ENCODE measurements around the gene ORMDL1. TPM values are rescaled to one million over a fixed set of nuclear protein-coding genes. Genes with fewer than 3 reads are reported as not detected.
A peak's percentile ranks its signal among the peaks of the same experiment; 100 is the strongest.

Gene ORMDL1
- total RNA-seq, 1 donor, result 57.4 TPM

DNA sequence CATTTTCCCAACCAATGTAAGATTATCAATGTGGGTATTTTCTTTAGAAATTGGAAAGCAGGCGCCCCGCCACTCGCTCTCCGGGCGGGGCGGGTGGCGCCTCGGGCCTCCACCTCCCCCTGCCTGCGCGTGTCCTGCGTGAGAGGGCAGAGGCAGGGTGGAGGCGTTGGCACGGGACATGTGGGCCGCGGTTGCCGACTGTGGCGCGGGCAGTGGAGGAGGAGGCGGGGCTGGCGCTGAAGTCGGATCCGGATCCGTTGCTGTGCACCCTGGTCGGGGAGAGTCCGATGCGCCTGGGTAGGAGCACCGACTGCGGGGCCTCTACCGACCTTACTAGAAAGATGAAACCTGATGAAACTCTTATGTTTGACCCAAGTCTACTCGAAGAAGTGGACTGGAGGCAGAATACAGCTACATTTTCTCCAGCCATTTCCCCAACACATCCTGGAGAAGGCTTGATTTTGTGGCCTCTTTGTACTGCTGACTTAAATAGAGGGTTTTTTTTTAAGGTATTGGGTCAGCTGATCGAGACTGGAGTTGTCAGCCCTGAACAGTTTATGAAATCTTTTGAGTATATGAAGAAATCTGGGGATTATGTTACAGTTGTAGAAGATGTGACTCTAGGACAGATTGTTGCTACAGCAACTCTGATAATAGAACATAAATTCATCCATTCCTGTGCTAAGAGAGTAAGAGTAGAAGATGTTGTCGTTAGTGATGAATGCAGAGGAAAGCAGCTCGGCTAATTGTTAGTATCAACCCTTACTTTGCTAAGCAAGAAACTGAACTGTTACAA, 38.0 kb upstream of the ORMDL1 start:
- DNase-seq (ENCODE audit: low read depth), result peak; percentile 89
- H3K4me3 ChIP-seq (ENCODE audit: low read depth, low read length), result no peak overlapping the region
- TF ChIP-seq, protein P1, sequence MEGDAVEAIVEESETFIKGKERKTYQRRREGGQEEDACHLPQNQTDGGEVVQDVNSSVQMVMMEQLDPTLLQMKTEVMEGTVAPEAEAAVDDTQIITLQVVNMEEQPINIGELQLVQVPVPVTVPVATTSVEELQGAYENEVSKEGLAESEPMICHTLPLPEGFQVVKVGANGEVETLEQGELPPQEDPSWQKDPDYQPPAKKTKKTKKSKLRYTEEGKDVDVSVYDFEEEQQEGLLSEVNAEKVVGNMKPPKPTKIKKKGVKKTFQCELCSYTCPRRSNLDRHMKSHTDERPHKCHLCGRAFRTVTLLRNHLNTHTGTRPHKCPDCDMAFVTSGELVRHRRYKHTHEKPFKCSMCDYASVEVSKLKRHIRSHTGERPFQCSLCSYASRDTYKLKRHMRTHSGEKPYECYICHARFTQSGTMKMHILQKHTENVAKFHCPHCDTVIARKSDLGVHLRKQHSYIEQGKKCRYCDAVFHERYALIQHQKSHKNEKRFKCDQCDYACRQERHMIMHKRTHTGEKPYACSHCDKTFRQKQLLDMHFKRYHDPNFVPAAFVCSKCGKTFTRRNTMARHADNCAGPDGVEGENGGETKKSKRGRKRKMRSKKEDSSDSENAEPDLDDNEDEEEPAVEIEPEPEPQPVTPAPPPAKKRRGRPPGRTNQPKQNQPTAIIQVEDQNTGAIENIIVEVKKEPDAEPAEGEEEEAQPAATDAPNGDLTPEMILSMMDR (IDR thresholded peaks at IDR 0.05; ENCODE audit: insufficient read depth, low read depth, low read length), result no peak

DNA sequence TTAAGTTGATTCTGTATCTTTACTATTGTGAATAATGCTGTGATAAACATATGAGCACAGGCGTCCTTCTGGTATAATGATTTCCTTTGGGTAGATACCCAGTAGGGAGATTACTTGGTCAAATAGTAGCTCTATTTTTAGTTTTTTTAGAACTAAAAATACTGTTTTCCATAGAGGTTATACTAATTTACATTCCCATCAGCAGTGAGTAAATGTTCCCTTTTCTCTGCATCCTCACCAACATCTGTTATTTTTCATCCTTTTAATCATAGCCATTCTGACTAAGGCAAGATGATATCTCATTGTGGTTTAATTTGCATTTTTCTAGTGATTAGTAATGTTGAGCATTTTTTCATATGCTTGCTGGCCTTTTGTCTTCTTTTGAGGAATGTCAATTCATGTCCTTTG, 35.2 kb upstream of the ORMDL1 start:
- peak; percentile 83 for DNase-seq (ENCODE audit: low read depth)
- TF ChIP-seq, protein P1 (IDR thresholded peaks at IDR 0.05; ENCODE audit: insufficient read depth, low read depth, low read length), result no peak
- H3K4me3 ChIP-seq (ENCODE audit: low read depth, low read length), result no peak overlapping the region

DNA sequence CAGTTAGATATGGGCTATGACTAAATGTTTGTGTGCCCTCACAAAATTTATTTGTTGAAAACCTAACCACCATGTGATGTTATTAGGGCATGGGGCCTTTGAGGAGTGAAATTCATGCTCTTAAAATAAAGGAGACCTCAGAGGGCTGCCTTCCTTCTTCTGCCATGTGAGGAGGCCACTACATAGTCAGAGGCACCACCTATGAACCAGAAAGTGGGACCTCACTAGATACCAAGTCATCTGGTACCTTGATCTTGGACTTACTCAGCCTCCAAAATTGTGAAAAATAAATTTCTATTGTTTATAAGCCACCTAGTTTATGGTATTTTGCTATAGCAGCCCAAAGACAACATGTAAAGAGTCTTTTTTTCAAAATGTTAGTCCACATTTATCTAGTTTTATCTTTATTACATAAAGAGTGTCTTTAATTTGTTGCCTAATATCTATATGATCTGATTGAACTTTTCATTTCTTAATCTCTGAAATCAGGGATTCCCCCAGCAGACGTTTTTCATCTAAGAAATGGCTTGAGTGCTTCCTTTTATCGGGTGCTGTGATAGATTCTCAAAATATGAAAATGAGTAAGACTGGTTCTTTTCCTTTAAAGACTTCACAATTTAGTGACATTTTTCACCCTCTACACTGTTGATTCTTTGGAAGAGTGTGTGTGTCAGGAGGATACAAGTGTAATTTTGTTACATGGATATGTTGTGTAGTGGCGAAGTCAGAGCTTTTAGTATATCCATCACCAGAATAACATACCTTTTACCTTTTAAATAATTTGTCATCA, 34.3 kb upstream of the ORMDL1 start:
- no peak for DNase-seq (ENCODE audit: low read depth)
- TF ChIP-seq, protein P1 (IDR thresholded peaks at IDR 0.05; ENCODE audit: insufficient read depth, low read depth, low read length), result no peak
- no peak overlapping the region for H3K4me3 ChIP-seq (ENCODE audit: low read depth, low read length)

DNA sequence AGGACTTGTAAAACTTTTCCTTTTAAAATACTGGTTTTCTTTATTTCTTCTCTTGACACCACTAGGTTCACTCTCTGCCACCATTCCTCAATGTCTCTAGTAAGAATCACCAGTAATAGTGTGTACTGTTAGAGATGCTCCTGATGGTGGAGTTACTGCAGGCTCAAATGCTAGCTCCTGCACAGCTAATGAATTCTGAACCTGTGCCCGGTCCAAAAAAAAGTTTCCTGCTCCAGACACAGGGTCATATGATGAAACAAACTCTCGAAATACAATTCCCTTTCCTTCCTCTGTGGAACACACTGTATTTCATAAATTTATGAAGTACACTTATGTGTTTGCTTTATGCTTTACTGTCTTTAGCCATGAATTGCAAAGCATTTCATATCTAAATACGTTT, 19.3 kb upstream of the ORMDL1 start:
- DNase-seq (ENCODE audit: low read depth), result no peak

DNA sequence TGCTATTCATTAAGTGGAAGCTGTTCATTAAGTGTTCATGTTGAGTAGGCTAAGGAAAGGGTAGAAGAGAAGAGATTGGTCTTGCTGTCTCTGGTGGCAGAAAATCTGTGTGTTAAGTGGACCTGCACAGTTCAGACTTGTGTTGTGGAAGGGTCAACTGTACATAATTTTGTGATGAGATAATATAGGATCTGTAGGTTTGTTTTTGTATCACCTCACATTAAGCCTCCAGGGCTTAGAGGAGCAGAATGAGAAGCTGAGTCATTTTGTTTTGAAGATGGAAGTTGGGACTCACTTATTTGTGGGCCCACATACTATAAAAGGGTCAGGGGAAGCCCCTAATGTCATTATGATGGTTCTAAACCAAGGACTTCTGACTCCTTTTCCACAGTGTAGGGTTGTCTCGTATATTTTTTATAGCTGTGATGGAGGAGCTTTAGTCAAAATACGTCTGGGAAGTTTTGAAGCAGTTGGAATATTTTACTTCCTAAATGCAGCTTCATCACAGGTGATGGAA, 18.3 kb upstream of the ORMDL1 start:
- TF ChIP-seq, protein P1 (IDR thresholded peaks at IDR 0.05; ENCODE audit: insufficient read depth, low read depth, low read length), result no peak
- no peak for DNase-seq (ENCODE audit: low read depth)
- no peak overlapping the region for H3K4me3 ChIP-seq (ENCODE audit: low read depth, low read length)

More for the DNA sequence above, 19.3 kb upstream of the ORMDL1 start:
- TF ChIP-seq, protein P1 (IDR thresholded peaks at IDR 0.05; ENCODE audit: insufficient read depth, low read depth, low read length), result no peak
- H3K4me3 ChIP-seq (ENCODE audit: low read depth, low read length), result no peak overlapping the region

DNA sequence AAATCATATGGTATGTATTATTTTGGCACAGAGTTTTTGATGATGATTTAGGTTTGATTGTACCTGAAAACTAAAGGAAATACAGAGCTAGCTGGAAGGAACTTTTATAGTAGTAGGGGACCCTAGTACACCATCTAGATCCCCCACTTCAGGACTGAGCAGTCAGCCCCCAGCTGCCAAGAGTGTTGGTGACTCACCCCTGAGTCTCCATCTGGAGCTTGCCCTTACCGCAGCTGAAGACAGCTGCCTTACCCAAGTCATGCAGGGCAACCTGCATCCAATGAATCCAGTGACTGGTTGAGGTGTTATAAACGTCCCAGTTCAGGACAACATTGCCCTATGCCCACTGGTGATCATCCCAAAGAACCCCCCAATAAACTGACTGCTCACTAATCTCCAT, 15.4 kb upstream of the ORMDL1 start:
- DNase-seq (ENCODE audit: low read depth), result peak; percentile 59
- no peak overlapping the region for H3K4me3 ChIP-seq (ENCODE audit: low read depth, low read length)
- TF ChIP-seq, protein P1 (IDR thresholded peaks at IDR 0.05; ENCODE audit: insufficient read depth, low read depth, low read length), result no peak

Data from fibroblast of villous mesenchyme (primary cell).